ENCODE results near the gene PSME3.
"Not testable (repeated sequence)": the region's sequence is repeated elsewhere in the genome, so short reads cannot be mapped to it uniquely, and the experiment has no call there.

Gene PSME3

GRCh38 chr17:42878924-42879595 is 45.9 kb downstream of the PSME3 start:
- no peak for DNase-seq

- no peak for DNase-seq
Observed at GRCh38 chr17:42879596-42879985, 46.4 kb downstream of the PSME3 start.

GRCh38 chr17:42880776-42881310 is 47.6 kb downstream of the PSME3 start:
- no peak for DNase-seq

- DNase-seq, result not testable (repeated sequence)
Observed at GRCh38 chr17:42881706-42882105, 48.5 kb downstream of the PSME3 start.

- DNase-seq, result no peak
Observed at GRCh38 chr17:42882166-42882565, 49.0 kb downstream of the PSME3 start.

GRCh38 chr17:42883802-42884558 is 50.8 kb downstream of the PSME3 start:
- DNase-seq, result no peak

- DNase-seq, result not testable (repeated sequence)
Observed at GRCh38 chr17:42885806-42886205, 52.6 kb downstream of the PSME3 start.

GRCh38 chr17:42886283-42887176 is 53.3 kb downstream of the PSME3 start:
- no peak for DNase-seq

- DNase-seq, result no peak
Observed at GRCh38 chr17:42889809-42890208, 56.6 kb downstream of the PSME3 start.

GRCh38 chr17:42891539-42892152 is 58.4 kb downstream of the PSME3 start:
- DNase-seq, result no peak

- DNase-seq, result no peak
Observed at GRCh38 chr17:42893359-42893758, 60.2 kb downstream of the PSME3 start.
